T-helper 9 cell (primary cell): ENCODE results near the gene FKBP1B.
"Not testable (repeated sequence)": the region's sequence is repeated elsewhere in the genome, so short reads cannot be mapped to it uniquely, and the experiment has no call there.

Source experiments
- DNase-seq: peaks from one replicate; pipeline ENCODE4 v3.0.0-alpha.2; 2020
- total RNA-seq, 2 donors: gene quantifications; one replicate each; lab custom pipeline; 2026; lab: John Stamatoyannopoulos, UW

The FKBP1B gene
- total RNA-seq = 0 to 0.84 reads per million in 2 donors

DNA sequence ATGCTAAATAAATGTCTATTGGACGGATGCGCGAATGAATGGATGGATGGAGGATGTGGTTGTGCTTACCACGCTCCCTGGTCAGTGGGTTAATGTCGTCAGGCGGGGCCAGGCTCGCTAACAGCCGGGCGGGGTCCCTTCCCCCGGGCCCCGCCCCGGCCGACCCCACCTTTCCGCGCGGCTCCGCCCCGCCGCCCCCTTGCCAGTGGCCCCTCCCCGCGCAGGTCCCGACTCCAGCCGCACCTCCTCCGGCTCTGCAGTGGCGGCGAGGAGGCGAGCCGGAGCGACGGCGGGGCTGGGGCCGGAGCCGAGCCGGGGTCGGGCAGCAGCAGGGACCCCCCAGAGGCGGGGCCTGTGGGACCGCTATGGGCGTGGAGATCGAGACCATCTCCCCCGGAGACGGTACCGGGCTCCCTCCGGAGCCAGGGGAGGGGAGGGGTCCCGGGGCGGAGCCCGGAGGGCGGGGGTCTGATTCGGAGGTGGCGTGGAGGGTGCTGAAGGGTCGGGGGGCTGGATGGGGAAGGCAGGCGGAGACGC is at the start of gene FKBP1B:
Gene FKBP1B, plus strand, starts transcription at position 257 of the 537 bp plus-strand sequence. Its CDS starts 109 bp downstream, at position 366.
- peak; percentile 57 for DNase-seq

GRCh38 chr2:24007693-24008092 is 41.8 kb upstream of the FKBP1B start:
- no peak for DNase-seq

- no peak for DNase-seq
Measured at GRCh38 chr2:24008672-24009366, 40.7 kb upstream of the FKBP1B start.

GRCh38 chr2:24009367-24009679 is 40.2 kb upstream of the FKBP1B start:
- DNase-seq = no peak

DNA sequence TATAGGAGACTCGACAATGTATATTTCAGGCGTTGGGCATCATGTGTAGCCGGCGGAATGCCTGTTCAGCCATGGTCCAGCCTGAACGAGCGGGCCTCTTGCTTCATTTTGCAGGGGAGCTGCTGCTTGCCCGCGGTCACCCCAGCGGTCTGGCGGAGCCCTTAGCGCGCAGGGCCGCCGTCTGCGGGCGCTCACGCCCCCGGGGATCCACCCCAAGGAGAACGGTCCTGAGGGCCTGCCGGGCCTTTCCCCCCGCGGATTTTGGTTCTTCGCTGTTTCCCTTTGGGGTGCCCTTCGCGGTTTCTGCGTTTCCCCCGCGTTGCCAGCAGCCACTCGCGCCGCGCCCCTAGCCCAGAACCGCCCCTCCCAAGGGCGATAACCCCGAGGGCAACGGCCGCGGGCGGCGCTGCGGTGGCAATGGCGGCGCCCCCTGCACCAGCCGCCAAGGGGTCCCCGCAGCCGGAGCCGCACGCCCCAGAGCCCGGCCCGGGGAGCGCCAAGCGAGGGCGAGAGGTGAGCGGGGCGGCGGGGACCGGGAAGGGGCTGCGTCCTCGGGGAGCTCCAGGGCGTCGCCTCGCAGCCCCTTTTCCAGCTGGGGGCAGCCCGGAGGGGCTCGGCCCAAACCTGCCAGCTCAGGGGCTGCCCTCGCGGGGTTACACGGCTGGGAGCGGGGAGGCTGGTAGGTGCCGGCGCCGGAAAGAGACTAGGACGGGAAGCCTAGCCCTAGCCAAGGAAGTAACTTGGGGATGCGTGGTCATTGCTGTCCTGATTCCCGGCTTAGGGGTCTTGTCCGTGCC is 39.7 kb upstream of the FKBP1B start, which contains the start of gene MFSD2B:
Gene MFSD2B, plus strand, starts transcription at position 406 of the 797 bp plus-strand sequence. Its CDS starts 12 bp downstream, at position 418.
- no peak for DNase-seq

GRCh38 chr2:24010477-24011249 is 38.9 kb upstream of the FKBP1B start:
- DNase-seq = no peak

DNA sequence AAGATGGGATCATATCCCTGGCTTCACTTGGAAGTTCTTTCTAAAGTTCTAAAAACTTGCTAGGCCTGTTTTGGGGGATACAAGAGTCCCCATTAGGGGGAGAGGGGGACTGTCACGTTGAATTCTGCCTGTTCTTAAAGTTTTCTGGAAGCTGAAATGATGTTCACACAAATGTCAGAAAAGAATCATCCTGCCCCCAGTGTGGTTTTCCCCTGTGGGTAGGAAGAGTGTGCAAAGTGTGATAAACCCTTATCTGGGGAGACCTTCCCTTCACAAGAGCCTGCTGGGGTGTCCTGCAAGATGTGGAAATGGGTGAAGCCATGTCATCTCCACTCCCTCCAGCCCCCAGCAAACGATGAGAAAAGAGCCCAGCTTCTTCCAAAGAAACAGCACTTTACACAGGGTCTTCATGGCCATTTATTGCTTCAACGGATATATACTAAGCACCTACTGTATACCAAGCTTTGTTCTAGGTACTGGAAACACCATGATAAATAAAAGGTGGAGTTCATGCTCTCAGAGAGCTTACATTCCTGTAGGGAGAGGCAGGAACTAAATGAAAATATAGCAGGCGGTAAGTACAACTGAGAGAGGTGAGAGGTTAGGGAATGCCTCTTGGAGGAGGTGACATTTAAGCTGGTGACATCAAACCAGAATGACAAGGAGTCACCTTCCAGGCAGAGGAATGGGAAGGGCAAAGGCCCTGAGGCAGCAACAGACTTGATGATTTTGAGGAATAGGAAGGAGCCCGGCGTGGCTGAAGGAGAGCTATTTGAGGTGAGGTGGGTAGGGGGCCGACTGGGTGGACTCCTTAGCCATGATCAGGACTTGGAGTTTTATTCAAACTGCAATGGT is 38.1 kb upstream of the FKBP1B start:
- no peak for DNase-seq

DNA sequence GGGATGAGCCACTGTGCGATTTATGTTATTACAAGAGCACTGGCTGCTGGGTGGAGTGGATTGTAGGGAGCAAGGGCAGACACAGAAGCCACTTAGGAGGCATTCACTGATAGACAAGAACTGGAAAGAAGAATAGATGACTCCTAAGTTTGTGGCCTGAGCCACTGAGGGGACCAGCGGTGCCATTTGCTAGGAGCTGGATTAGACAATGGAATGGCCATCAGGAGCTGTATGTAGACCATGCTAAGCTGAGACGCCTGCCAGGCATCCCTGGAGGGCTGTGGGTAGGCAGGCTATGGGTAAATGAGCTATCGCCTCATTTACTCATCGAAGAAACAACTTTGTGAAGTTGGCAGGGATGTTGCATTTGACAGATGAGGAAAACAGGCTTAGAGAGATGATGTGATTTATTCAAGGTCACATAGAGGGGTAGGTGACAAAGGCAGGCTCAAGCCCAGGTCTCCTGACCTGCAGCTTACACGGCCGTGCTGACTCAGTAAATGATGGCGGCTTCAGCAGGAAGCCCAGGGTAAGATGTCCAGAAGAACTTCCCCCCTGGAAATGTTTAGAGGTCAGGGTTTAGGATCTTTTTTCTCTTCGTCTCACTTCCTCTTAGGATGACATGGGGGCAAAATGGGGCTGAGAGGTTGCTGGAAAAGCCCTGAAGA is 36.9 kb upstream of the FKBP1B start:
- DNase-seq = no peak

- DNase-seq = not testable (repeated sequence)
Measured at GRCh38 chr2:24014902-24015301, 34.6 kb upstream of the FKBP1B start.

GRCh38 chr2:24015562-24016375 is 33.8 kb upstream of the FKBP1B start:
- no peak for DNase-seq

GRCh38 chr2:24016376-24016761 is 33.2 kb upstream of the FKBP1B start:
- DNase-seq = no peak

GRCh38 chr2:24016853-24017703 is 32.5 kb upstream of the FKBP1B start:
- no peak for DNase-seq

DNA sequence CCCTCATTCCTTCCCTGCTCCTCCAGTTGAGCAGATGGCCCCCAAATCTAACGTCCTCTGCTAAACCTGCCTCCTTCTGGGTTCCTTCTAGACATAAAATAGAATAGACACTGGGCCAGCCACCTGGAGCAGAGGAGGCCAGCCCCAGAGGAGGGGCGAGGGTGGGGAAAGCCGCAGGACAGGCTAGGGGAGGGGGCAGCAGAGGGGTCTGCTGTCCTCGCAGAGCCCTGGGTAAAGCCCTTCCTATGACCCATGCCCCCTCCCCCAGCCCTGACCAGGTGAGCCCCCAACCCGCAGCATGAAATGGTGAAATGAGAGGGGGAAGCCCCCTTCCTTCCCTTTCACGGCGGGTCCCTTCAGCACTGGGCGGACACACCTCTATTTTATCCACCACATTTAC is 31.8 kb upstream of the FKBP1B start:
- DNase-seq = no peak

DNA sequence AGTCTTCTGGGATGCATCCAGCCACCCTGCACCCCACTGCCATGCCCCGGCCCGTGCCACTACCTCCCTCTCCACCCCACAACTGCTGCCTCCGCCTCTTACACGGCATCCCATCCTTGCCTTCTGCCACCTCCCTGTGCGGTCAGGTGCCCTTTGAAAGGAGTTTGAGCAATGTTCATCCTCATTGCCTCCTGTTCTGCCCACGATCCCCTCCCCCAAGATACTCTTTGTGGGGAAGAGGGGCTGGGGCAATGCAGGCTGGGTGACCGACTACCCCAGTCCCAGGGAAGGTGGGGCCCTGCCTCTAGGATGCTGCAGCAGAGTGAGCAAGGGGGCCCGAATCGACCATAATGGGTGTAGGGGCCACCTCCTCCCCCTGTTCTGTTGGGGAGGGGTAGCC is 31.3 kb upstream of the FKBP1B start:
- no peak for DNase-seq

- DNase-seq = no peak
Measured at GRCh38 chr2:24019729-24020128, 29.8 kb upstream of the FKBP1B start.

GRCh38 chr2:24020244-24020643 is 29.3 kb upstream of the FKBP1B start:
- DNase-seq = no peak

- no peak for DNase-seq
Measured at GRCh38 chr2:24021122-24021998, 28.2 kb upstream of the FKBP1B start.

DNA sequence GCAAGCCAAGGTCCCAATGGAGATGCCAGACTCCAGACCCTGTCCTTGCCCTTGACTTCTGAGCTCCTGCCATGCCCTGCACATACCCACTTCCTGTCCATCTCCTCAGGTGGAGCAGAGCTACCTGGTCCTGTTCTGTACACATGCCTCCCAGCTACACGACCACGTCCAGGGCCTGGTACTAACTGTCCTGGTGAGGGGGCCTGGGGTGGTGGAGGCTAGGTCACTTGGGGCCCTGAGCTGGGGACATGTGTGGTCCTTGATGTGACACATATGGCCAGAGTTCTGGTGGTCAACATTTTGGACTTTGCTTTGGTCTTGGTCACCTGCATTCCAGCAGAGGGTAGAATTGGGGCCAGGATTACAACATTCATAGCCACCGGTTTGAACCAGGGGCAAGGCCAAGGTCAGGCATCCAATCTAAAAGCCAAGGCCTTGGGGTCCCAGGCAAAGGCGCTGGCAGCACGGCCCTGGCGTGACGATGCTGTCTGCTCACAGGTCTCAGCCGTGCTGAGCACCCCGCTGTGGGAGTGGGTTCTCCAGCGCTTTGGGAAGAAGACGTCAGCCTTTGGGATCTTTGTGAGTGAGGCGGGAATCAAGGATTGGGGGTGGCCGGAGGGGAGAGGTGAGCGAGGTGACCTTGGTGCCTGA is 27.1 kb upstream of the FKBP1B start:
- no peak for DNase-seq
